ELF-1 (cell line): ENCODE results near the gene LRRC42.

Source experiments
- DNase-seq: peaks from one replicate; pipeline ENCODE4 v3.0.0-alpha.2; 2016; ENCODE audit warnings: low read depth, low spot score

The LRRC42 gene, protein sequence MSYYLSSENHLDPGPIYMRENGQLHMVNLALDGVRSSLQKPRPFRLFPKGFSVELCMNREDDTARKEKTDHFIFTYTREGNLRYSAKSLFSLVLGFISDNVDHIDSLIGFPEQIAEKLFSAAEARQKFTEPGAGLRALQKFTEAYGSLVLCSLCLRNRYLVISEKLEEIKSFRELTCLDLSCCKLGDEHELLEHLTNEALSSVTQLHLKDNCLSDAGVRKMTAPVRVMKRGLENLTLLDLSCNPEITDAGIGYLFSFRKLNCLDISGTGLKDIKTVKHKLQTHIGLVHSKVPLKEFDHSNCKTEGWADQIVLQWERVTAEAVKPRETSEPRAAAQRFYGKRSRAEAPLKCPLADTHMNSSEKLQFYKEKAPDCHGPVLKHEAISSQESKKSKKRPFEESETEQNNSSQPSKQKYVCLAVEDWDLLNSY

DNA sequence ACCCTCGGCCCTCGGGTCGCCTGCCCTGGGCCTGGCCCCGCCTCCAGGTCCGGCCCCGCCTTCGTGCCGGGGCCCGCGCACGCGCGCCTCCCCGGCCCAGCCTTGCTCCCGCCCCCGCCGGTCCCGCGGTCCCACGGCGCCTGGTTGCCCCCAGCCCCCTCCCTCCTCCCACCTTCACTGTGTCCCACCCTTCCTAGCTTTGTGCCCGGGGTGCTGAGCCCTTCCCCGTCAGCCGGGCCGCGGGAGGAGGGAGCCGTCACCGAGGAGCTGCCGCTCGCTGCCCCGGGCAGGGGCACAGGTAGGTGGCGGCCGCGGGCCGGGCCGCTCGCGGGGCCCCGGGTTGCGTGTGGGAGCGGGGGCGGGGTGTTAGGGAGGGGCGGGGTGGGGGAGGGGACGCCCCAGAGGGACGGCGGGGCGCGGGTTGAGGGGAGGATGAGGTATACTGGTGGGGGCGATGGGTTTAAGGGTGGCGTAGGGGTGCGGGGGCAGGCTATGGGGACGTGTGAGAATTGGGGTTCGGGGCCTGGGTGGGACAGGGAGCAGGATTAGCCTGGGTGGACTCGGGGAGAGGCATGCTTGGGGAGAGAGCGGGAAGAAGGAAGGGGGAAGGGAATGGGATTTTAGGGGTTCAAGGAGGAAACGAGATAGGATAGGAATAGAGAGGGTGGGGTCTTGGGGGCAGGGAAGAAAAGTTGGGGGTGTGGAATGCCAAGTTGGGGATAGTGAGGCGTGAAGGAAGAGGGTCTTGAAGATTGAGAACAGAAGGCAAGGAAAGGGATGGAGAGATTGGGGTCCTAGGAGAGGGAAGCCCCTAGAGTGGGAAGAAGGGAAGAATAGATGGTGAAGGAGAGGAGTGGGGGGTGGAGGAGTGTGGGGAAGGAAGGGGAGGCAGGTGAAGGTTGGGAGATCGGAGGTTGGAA lies at the start of gene LRRC42:
Gene LRRC42 (plus strand): TSS at position 99 of the 920 bp plus-strand sequence. CDS start 5,650 bp downstream, outside the sequence.
- DNase-seq = no peak

DNA sequence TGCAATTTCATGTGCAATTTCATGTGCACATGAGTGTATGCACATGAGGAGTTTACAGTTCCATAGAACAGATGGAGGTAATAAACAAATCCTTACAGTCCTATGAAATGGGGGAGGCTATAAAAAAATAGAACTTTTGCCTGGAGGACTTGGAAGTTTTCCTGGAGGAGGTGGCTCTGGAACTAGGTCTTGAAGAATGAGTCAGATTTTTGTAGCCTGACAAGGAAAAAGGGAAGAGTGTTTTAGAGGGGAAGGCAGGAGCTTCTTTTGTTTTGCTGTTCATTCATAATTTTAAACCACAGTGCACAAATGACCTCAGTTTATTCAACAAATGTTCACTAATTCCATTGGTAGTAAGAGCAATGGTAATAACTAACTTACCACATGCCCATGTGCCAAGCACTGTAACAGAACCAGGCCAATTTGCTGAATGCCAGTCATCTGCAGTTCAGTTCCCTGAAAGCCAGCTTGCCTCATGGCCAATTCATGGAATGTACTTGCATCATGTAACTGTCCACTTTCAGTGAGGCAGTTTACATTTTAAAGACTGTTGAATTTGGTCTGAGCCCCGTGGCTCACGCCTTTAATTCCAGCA lies 49.4 kb upstream of the LRRC42 start:
- no peak for DNase-seq

DNA sequence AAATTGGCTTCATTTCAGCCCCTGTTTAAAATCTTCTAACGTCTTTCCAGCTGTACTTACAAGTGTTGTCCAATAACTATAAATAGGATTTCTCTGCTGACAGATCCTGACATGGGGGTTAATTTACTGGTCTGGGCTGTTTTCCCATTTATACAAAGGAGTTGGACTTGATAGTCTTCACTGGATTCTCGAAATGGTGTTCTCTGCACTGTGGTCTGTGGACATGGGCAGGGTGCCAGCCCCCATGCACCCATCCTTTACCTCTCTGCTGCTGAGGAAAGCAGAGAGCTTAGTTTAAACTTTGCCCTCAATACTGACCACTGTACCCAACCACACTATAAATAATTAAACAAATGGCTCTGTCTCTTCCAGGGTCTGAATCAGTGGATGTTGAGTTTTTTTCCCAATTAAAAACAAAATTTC lies 46.9 kb upstream of the LRRC42 start:
- no peak for DNase-seq

DNA sequence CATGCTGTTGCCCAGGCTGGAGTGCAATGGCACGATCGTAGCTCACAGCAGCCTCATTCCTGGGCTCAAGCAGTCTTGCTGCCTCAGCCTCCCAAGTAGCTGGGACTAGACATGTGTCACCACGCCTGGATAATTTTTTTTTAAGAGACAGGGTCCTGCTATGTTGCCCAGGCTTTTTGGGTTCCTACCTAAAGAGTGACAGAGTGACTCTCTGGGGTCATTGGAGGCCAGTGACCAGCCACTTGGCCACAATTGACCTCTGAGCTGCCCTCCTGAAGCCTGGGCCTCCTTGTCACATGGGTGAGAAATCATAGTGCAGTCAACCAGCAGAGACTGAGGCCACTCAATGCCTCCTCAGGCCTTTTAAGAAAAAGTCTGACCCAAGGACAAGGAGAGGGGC lies 46.4 kb upstream of the LRRC42 start:
- DNase-seq = no peak

DNA sequence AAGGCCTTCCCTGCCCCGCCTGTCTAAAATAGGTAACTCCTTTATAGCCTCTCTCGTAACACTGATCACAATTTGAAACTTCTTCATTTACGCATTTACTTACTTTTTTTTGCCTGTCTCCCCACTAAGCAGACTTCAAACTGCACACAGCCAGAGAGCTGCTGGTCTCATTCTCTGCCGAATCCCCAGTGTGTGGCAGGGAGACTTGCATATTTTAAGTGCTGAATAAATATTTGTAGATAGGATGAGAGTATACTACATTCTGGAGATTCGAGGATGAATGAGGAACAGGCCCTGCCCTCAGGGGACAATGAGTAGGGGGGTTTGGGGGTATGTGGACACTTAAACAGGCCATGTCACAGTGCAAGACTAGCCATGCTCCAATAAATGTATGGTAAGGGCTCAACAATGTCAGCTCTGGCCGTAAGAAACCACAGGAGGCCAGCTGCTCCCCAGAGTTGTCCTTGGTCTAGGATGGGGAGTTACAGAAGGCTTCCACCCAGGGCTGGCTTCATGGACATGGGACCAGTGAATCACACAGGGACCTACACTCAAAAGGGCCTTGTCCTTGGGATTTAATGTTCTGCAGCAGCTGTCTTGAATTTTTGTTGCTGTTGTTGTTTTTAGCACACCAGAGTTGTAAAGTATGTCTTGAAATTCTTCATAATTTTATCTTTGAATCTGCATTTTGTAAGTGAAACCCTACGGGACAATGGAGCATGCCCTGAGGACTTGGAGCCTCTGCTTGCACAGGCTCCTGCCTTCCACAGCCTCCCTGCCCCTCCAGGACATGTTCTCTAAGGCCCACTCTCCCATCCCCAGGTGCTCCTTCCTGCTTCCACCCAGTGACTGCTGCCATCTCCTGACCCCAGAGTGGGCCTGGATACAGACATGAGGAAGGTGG lies 43.7 kb upstream of the LRRC42 start:
- no peak for DNase-seq

DNA sequence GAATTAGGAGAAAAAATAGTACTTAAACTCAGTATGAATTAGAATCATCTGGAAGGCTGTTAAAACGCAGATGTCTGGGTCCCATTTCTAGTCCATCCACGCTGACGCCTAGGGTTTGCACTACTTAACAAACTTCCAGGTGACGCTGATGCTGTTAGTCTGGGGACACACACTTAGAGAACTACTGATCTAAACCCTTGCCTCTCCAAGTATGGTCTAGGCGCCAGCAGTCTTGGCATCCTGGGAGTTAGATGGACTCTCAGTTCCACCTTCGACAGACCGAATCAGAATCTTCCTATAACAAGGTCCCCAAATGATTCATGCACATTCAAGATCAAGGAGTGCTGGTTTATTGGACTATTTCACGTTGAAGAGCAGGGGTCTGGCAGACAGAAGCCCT lies 40.6 kb upstream of the LRRC42 start:
- DNase-seq = no peak

DNA sequence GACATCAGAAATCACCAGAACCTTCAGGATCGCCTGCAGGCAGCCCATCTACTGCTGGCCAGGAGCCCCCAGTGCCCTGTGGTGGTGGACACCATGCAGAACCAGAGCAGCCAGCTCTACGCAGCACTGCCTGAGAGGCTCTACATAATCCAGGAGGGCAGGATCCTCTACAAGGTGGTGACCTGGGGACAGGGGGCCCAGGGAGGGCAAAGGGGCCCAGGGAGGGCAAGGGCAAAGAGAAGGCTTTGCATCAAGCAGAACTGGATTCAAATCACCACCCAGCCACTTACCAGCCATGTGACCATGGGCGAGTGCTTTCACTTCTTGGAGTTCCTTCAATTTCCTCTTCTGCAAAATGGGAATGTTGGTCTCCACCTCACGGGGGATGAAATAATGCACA lies 40.0 kb upstream of the LRRC42 start:
- no peak for DNase-seq

DNA sequence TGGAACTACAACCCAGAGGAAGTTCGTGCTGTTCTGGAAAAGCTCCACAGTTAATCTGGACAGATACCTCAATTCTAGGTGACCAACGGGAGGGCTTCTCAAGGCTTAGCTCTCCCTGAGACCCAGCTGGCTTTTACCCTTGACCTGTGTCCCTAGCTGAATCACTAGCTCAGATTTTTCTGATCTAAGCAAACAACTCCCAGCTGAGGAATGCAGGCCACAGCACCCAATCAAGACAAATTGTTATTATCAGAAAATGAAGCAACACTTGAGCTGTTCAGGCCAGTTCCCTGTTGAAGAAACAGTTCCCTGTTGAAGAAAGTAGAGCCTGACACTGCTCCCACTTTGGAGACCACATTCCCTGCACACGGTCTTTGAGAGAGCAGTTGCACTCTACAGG lies 36.2 kb upstream of the LRRC42 start:
- DNase-seq = no peak

DNA sequence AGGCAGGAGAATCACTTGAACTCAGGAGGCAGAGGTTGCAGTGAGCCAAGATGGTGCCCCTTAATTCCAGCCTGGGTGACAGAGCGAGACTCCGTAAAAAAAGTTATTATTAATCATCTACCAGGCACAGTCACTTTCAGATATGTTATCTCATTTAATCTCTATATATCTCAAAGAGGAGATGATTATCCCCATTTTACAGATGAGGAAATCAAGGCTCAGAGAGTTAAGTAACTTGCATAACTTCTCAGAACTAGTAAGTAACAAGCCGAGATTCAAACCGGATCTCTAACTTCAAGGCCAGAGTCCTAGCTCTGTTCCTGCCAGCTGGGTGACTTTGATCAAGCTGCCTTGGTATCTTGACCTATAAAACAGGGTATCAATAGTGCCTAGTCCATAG lies 34.7 kb upstream of the LRRC42 start:
- DNase-seq = no peak

DNA sequence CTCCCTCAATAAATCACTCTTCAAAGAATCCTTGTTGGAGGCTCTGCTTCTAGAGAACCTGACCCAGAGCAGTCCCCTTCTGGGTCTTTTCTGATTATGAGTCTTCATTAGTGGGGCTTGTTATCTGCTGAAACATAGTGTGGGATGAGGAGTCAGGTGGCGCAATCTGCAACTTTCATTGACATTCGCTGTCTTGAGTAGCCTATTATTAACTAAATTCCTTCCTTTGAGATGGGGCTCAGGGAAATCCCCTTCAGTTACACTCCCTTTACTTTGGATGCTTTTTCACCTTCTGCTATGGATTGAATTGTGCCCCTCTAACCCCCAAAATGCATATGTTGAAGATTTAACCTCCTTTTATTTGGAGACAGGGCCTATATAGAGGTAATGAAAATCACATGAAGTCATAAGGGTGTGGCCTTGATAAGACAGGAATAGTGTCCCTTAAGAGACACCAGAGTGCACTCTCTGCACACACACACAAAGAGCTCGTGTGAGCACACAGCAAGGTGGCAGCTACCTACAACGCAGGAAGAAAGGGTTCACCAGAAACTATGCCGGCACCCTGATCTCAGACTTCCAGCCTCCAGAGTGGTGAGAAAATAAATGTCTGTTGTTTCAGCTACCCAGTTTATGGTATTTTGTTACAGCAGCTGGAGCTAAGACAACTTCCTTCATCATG lies 32.7 kb upstream of the LRRC42 start:
- DNase-seq = no peak

DNA sequence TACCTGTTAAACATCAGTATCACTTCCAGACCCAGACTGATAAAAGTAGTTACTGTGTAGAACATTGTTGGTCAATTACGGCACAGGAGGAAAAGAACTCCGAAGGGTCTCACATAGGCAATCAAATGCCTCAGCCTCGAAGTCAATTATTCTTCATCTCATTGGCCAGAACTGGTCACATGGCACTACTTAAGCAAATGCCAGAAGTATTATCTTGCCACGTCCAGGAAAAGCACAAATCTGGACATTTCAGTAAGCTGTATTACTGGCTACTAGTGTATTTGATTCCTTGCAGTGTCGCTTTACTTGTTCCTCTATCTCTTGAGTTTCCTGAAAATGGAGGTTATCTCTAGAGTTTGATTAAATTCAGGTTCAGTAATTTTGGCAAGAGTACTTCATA lies 27.8 kb upstream of the LRRC42 start:
- DNase-seq = no peak

DNA sequence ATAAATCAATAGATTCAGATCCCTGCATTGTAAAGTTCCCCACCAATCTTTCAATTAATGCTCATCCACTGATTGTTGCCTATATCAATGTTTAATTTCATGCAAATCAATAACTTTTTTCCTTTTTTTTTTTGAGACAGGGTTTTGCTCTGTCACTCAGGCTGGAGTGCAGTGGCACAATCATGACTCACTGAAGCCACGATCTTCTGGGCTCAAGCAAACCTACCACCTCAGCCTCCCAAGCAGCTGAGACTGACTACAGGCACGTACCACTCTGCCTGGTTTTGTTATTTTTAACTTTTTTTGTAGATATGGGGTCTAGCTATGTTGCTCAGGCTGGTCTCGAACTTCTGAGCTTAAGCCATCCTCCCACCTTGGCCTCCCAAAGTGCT lies 26.5 kb upstream of the LRRC42 start:
- DNase-seq = no peak

DNA sequence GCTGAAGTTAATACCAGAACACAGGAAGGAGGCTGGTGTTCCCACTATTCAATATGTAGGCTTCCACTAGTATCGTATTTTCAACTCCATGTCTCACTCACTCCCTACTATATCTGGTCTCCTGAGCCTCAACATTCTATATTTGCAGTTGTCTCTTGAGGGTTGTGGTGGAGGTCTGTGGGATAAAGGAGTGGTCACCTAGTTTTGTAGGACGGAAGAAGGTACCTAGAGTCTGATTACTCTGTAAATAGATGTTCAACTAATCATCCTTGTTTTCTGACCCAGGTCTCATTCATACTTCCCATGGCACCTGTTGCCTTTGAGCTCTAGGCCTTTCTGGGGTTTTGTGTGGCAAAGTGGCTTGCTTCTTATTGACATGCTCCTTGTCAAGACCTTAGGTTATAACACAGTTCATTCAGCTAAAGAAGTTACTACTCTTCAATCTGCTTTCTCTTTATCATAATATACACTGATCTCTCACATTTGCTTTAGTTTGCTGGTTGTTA lies 18.7 kb upstream of the LRRC42 start:
- no peak for DNase-seq

DNA sequence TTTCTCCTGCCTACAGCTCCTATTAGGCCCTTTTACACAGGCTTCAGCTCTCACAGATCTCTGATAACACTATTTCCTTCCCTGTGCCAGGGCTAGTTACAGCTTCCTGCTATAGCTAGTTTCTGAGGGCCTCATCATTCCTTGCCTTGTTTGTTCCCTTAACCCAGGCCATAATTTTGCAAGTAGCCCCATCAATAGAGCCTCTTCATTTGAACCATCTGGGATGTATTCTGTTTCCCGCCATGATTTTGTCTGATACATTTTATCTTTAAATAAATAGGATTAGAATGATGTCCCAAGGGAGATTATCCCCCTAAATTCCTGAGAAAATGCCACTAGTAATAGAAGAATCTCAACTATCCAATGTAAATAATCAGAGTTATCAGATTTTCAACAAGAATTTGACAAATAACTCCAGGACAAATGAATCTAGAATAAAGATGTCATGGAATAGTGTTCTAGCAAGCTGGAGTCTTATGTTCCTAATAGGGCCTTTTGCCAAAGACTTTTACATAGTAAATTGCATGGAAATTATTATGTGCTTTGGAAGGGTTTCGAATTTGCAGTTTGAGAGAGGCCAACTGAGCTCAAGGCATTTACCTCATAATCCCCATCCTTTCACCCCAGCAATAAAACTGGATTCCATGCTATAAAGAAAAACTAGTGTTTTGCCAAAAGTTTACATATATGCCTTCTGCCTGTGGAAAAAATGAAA lies 16.7 kb upstream of the LRRC42 start:
- DNase-seq = no peak

DNA sequence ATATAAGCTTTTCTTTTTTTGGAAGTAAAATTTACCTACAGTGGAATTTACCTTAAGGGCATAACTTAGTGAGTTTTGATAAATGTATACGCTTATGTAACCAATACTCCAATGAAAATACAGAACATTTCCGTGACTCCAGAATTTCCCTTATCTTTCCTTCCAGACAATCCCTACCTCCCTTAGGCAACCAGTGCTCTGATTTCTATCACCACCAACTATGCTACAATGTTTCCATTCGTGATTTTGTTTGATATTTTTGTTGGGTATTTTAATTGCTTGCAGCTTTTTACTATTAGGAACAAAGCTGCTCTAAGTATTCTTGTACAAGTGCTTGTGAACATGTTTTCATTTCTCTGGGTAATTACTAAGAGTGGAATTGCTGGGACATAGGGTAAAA lies 15.2 kb upstream of the LRRC42 start:
- DNase-seq = no peak

DNA sequence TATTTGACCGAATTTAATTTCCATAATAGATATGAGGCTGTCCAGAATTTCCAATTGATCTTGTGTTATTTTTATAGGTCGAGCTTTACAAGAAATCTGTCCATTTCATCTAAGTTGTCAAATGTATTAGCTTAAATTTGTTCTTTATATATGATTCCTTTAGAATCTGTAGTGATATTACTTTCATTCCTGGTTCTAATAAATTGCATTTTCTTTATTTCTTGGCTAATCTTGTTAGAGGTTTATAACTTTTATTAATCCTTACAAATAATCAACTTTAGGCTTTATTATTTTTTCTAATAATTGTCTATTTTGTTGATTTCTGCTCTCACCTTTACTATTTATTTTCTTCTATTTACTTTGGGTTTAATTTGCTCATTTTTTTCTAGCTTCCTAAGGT lies 14.6 kb upstream of the LRRC42 start:
- no peak for DNase-seq

DNA sequence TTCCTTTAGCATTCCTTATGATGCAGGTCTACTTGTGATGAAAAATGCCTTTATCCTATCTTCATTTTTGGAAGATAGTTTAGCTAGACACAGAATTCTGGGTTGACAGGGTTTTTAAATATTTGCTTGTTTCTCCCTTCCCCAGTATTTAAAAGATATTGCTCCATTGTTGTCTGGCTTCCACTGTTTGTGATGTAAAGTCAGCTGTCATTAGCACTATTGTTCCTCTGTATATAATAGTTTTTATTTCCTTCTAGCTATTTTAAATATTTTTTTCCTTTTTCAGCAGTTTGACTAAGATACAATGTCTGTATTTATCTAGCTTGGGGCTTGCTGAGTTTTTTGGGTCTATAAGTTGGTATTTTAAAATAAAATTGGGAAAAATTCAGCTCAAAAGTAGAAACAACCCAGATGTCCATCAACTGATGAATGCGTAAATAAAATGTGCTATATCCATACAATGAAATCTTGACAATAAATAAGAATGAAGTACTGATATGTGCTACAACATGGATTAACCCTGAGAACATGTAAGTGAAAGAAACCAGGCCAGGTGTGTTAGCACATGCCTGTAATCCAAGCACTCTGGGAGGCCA lies 11.9 kb upstream of the LRRC42 start:
- no peak for DNase-seq

DNA sequence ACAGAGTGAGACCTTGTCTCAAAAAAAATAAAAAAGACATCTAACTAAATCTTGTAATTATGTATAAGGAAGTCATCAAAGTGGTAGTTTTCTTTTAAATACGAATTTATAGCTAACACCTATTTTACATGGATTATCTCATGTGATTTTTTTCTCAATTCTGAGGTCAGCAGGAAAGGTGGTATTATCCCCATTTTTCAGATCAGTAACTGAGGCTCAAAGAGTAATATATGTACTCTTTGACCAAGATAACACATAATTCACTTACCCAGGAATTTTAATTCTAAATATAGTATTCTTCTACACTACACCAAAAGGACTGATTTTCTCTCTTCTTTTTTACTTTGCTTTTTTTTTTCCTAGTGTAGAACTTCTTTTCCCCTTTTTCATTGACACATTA lies 9.7 kb upstream of the LRRC42 start:
- no peak for DNase-seq

DNA sequence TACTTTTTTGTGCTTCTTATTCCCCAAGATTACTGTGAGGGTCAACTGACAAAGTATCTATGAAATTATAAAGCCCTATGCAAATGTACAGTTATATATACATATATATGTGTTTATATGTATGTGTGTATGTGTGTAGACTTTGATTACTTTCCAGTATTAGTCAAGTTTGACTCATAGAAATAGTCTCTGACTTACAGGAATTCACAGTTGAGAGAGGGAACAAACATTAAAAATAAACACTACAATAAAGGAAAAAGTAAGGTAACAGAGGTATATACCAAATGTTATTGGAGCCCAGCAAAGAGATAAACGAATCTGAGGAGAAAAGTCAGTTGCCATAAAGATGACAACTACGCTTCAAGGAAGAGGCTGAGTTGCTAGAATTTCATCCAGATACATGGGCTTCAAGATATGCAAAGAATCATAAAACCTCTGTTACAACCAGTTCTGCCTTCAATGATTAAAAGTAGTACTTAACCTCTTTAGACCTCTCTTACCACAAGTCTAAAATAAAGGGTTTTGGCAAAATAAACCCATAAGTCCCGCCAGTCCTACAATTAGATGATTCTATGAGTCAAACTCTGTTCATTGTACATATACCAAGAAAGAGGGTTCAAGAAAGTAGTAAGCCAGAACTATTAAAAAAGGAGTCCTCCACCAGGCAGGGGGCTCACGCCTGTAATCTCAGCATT lies 7.9 kb upstream of the LRRC42 start:
- no peak for DNase-seq
